WTC11 (cell line): Measurements from ENCODE around the gene IL1F10.

Experiments
- ATF1 ChIP-seq: sonication (generic); formaldehyde crosslinking; IDR thresholded peaks from 2 replicates; pipeline ENCODE4 v1.8.1; 2023; ENCODE audit warnings: mild to moderate bottlenecking, moderate library complexity, missing genetic modification reagents
- CTCF ChIP-seq: fragments of 200-600 bp; IDR thresholded peaks from 2 replicates; pipeline ENCODE4 v1.8.0; 2022; ENCODE audit warnings: antibody characterized with exemption
- MAX ChIP-seq: sonication (generic); formaldehyde crosslinking; IDR thresholded peaks from 2 replicates; pipeline ENCODE4 v1.8.0; 2022; ENCODE audit warnings: mild to moderate bottlenecking, missing genetic modification reagents
- ZNF121 ChIP-seq: sonication (generic); formaldehyde crosslinking; IDR thresholded peaks from 2 replicates; pipeline ENCODE4 v1.8.0; 2023; ENCODE audit warnings: missing genetic modification reagents
- TF ChIP-seq, protein P1 (sequence below): sonication (generic); formaldehyde crosslinking; IDR thresholded peaks from 2 replicates; pipeline ENCODE4 v1.8.1; 2023; ENCODE audit warnings: mild to moderate bottlenecking, missing genetic modification reagents, moderate library complexity
- TF ChIP-seq, protein P2 (sequence below): sonication (generic); formaldehyde crosslinking; IDR thresholded peaks from 2 replicates; pipeline ENCODE4 v1.8.0; 2022; ENCODE audit warnings: mild to moderate bottlenecking, missing genetic modification reagents

- no peak for TF ChIP-seq CTCF
- TF ChIP-seq, protein P1, sequence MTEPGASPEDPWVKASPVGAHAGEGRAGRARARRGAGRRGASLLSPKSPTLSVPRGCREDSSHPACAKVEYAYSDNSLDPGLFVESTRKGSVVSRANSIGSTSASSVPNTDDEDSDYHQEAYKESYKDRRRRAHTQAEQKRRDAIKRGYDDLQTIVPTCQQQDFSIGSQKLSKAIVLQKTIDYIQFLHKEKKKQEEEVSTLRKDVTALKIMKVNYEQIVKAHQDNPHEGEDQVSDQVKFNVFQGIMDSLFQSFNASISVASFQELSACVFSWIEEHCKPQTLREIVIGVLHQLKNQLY (CRISPR knock-in tag): no peak
- TF ChIP-seq MAX (CRISPR knock-in tag): no peak
- TF ChIP-seq ATF1 (CRISPR knock-in tag): no peak
- no peak for TF ChIP-seq ZNF121
- TF ChIP-seq, protein P2, sequence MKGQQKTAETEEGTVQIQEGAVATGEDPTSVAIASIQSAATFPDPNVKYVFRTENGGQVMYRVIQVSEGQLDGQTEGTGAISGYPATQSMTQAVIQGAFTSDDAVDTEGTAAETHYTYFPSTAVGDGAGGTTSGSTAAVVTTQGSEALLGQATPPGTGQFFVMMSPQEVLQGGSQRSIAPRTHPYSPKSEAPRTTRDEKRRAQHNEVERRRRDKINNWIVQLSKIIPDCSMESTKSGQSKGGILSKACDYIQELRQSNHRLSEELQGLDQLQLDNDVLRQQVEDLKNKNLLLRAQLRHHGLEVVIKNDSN (CRISPR knock-in tag): no peak
Measured at GRCh38 chr2:113036763-113037162, 31.0 kb upstream of the IL1F10 start.
